ENCODE results near the gene FTO.

FTO gene

GRCh38 chr16:53946746-53947386 lies 242.9 kb downstream of the FTO start:
- no peak for DNase-seq

- no peak for DNase-seq
Observed at GRCh38 chr16:53947642-53948041, 243.7 kb downstream of the FTO start.

GRCh38 chr16:53948326-53948725 lies 244.4 kb downstream of the FTO start:
- DNase-seq, result no peak

GRCh38 chr16:53948734-53949430 lies 244.9 kb downstream of the FTO start:
- DNase-seq, result no peak

- no peak for DNase-seq
Observed at GRCh38 chr16:53949715-53950410, 245.9 kb downstream of the FTO start.

- DNase-seq, result no peak
Observed at GRCh38 chr16:53950677-53951076, 246.7 kb downstream of the FTO start.

- DNase-seq, result no peak
Observed at GRCh38 chr16:53952215-53953208, 248.6 kb downstream of the FTO start.

GRCh38 chr16:53953336-53953735 lies 249.4 kb downstream of the FTO start:
- no peak for DNase-seq

GRCh38 chr16:53955221-53955875 lies 251.4 kb downstream of the FTO start:
- no peak for DNase-seq

GRCh38 chr16:53958341-53958880 lies 254.5 kb downstream of the FTO start:
- DNase-seq, result no peak

- no peak for DNase-seq
Observed at GRCh38 chr16:53960050-53960812, 256.3 kb downstream of the FTO start.

GRCh38 chr16:53960954-53961616 lies 257.1 kb downstream of the FTO start:
- no peak for DNase-seq

- no peak for DNase-seq
Observed at GRCh38 chr16:53962041-53962440, 258.1 kb downstream of the FTO start.

GRCh38 chr16:53964145-53964790 lies 260.3 kb downstream of the FTO start:
- no peak for DNase-seq

GRCh38 chr16:53966821-53967571 lies 263.0 kb downstream of the FTO start:
- DNase-seq, result no peak

- DNase-seq, result no peak
Observed at GRCh38 chr16:53967572-53967971, 263.6 kb downstream of the FTO start.

- DNase-seq, result no peak
Observed at GRCh38 chr16:53968454-53968853, 264.5 kb downstream of the FTO start.

GRCh38 chr16:53968896-53969295 lies 264.9 kb downstream of the FTO start:
- no peak for DNase-seq

- no peak for DNase-seq
Observed at GRCh38 chr16:53971616-53972015, 267.7 kb downstream of the FTO start.
